D721Med (cell line): ENCODE measurements around the gene TMC6.

ENCODE experiments used
- DNase-seq: peaks from one replicate; pipeline ENCODE4 v3.0.0; 2011; ENCODE audit warnings: low spot score; ENCODE audit not compliant: insufficient read length
- FAIRE-seq: peaks from 2 replicates; lab custom pipeline; 2011; peaks lifted over from hg19 to GRCh38; lab: Jason Lieb, UNC
- TF ChIP-seq, protein P1 (sequence below): IDR thresholded peaks from 2 replicates; pipeline ENCODE4 v1.5.1; 2012; ENCODE audit warnings: mild to moderate bottlenecking, control low read depth; ENCODE audit not compliant: insufficient read depth; ENCODE audit errors: missing control alignments

Gene TMC6

GRCh38 chr17:78111727-78112517, 16.6 kb downstream of the TMC6 start:
- no peak for FAIRE-seq
- TF ChIP-seq, protein P1, sequence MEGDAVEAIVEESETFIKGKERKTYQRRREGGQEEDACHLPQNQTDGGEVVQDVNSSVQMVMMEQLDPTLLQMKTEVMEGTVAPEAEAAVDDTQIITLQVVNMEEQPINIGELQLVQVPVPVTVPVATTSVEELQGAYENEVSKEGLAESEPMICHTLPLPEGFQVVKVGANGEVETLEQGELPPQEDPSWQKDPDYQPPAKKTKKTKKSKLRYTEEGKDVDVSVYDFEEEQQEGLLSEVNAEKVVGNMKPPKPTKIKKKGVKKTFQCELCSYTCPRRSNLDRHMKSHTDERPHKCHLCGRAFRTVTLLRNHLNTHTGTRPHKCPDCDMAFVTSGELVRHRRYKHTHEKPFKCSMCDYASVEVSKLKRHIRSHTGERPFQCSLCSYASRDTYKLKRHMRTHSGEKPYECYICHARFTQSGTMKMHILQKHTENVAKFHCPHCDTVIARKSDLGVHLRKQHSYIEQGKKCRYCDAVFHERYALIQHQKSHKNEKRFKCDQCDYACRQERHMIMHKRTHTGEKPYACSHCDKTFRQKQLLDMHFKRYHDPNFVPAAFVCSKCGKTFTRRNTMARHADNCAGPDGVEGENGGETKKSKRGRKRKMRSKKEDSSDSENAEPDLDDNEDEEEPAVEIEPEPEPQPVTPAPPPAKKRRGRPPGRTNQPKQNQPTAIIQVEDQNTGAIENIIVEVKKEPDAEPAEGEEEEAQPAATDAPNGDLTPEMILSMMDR = no peak

DNA sequence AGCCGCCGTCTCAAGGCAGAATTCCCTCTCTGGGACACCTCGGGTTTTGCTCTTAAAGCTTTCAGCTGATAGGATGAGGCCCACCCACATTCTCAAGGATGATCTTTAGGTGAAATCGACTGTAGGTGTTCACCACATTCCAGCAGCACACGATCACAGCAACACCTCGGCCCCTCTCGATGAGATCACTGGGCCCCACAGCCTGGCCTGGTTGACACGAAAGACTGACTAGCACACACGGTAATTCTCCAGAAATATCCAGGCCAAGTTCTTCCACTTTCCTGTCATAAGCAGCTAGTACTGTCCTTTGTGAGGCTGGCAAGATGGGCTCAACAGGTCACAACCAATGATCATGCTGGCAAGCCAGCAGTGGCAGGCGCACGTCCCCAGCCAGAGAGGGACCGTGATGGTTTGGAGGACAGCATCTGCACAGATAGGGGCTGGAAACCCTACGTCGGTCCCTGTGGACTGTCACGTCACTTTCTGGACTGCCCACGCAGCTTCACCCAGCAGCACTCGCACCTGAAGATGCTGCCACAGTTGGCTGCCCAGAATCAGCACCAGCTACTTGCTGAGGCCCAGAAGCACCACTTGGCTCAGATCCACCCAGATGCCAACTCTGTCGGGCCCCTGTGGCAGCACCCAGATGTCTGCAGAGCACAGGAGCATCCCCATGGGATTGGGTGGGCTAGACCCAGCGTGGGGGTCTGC, 17.4 kb downstream of the TMC6 start:
- no peak for DNase-seq
- TF ChIP-seq, protein P1 = no peak
- FAIRE-seq = no peak

More at GRCh38 chr17:78111727-78112517, 16.6 kb downstream of the TMC6 start:
- no peak for DNase-seq

DNA sequence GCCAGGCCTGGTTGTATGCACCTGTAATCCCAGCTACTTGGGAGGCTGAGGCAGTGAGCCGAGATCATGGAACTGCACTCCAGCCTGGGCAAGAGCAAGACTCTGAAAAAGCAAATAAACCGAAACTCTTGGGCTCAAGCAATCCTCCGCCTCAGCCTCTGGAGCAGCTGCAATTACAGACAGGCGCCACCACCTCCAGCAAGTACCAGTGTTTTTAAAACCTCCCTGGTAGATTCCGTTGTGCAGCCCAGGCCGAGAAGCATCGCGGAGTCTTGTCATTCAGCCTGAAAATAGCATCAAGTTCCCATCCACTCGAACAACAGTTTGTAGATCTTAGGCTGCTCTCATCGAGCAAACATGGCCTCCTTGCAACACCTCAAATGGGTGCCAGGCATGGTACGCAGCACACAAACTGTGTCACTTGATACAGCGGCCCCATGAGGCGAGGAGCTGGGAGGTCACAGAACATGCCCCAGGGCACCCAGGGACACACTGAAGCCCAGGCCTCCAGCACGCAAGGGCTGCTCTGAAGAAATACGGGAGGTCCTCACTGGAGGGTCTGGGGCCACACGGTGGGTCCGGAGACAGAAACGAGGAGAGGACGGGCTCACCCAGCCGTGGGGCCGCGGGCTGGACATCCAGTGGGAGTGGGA, 18.1 kb downstream of the TMC6 start:
- FAIRE-seq = no peak
- DNase-seq = no peak

DNA sequence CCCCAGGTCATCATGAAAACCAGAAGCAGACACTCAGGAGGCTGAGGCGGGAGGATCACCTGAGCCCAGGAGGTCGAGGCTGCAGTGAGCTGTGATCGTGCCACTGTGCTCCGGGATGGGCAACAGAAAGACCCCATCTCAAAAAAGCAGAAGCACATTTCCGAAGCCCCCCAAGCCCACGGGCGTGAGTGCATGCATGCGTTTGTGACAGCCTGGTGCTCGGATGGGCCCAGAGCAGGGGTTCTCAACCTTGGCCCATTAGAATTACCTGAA, 19.1 kb downstream of the TMC6 start:
- FAIRE-seq (no peak), DNase-seq (no peak)
- TF ChIP-seq, protein P1 = no peak

More for the DNA sequence above, 18.1 kb downstream of the TMC6 start:
- TF ChIP-seq, protein P1 = no peak

DNA sequence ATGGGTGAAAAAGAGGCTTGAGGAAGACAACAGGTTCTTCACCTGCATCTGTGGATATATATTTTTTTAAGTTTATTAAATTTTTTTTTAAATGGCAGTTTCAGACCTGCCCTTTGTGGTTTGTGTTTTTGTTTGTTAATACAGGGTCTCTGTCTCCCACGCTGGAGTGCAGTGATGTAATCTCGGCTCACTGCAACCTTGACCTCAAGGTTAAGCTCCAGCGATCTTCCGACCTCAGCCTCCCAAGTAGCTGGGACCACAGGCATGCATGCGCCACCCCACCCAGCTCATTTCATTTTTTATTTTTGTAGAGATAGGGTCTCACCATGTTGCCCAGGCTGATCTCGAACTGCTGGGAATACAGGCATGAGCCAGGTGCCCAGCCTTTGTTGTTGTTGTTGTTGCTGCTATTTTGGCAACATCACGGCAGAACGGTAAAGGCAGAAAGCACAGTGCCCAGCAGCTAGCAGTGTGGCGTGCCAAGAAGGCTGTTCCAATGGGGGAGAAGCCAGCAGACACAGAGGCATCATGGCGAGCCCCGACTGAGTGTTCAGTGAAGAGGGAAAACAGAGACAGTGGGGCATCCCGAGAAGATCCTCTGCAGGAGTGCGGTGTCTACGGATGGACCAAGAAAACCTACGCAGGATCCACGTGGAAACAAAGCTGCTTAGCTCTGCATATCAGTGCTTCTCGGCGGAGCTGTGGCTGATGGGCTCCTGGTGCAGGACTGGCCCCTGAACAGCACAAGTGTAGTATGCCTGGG, 19.6 kb downstream of the TMC6 start:
- TF ChIP-seq, protein P1 = no peak
- DNase-seq = no peak
- no peak for FAIRE-seq

DNA sequence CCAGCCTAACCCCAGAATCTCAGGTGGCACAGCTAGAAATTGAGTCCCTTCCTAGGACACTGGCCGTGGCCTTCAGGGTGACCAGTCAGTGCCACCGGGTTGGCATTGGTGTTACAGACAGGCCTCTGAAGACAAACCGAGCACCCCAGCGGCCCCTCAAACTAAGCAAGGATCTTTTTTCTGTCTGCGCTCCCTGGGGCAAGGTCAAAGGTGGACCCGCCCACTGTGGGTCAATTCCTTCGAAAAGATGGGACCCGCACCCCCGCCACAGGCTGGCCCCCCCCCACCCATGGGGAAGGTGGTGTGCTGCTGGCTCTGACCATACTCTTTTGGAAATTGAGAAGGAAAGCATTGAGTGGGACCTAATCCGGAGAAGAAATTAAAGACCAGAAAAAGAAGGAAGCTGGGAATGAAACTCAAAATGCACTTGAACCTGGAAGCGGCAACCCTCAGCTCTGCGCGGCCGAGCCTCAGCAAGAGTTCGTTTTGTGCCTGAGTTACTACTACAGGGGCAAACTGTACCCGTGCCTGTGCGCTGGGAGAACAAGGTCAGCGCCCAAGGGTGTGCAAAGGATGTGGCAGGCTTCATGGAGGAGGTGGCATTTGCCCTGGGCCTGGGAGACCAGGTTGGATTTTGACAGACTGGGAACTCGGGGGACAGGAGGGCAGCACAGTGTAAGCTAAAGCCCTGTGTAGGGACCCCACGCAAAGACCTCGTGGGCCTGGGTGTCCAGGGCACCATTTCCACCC, 20.4 kb downstream of the TMC6 start:
- no peak for DNase-seq
- no peak for FAIRE-seq
- TF ChIP-seq, protein P1 = no peak
